ENCODE results near the gene HES7. TPM values are rescaled to one million over a fixed set of nuclear protein-coding genes. Genes with fewer than 3 reads are reported as not detected.

The HES7 gene
- total and polyA plus RNA-seq, 9 of the 15 experiments (the other 6 are each of a cell fraction or from before 2014, with no cell fraction given) = 0.03 to 1.7 (median 0.14) TPM; not detected in 1

- TF ChIP-seq ZNF324 (CRISPR knock-in tag; IDR thresholded peaks at IDR 0.05) (no peak), SMARCE1 (IDR thresholded peaks at IDR 0.05) (0 out of 2 replicates have a peak, but pooled peaks have one; percentile 20), U2AF2 (optimal IDR thresholded peaks at IDR 0.05; ENCODE audit: low read depth, low read length) (no peak), CUX1 (CRISPR knock-in tag; IDR thresholded peaks at IDR 0.05) (no peak), MYNN (IDR thresholded peaks at IDR 0.05) (no peak), MYNN (CRISPR knock-in tag; IDR thresholded peaks at IDR 0.05) (no peak), NKRF (IDR thresholded peaks at IDR 0.05; ENCODE audit: borderline replicate concordance) (peak; percentile 30; the same call in 1 of the 2 replicates), MTA3 (IDR thresholded peaks at IDR 0.05; ENCODE audit: borderline replicate concordance) (no peak), ZBTB34 (CRISPR knock-in tag; IDR thresholded peaks at IDR 0.05) (no peak), TEAD1 (CRISPR knock-in tag; IDR thresholded peaks at IDR 0.05) (0 out of 4 replicates have a peak, but pooled peaks of 1 of the 2 experiments have one; percentile 46), HDAC1 (IDR thresholded peaks at IDR 0.05) (no peak), SREBF1 (IDR thresholded peaks at IDR 0.05; ENCODE audit: borderline replicate concordance, low read depth, low read length) (no peak), NRF1 (conservative IDR thresholded peaks at IDR 0.05 in 1 of 2, IDR thresholded peaks at IDR 0.05 in 1 of 2) (peak in 1 of 2 experiments; percentile 23; a peak in 1 of 4 replicates), NR1H2 (CRISPR knock-in tag; IDR thresholded peaks at IDR 0.05) (no peak), ARID1B (IDR thresholded peaks at IDR 0.05) (peak; percentile 22; the same call in 1 of the 2 replicates), JUND (IDR thresholded peaks at IDR 0.05; ENCODE audit: borderline replicate concordance, low read depth, low read length) (no peak), JUND (tag; IDR thresholded peaks at IDR 0.05; ENCODE audit: borderline replicate concordance, low read depth, low read length) (0 out of 3 replicates have a peak, but pooled peaks have one; percentile 32), SETDB1 (IDR thresholded peaks at IDR 0.05; ENCODE audit: low read length) (no peak), ZNF778 (CRISPR knock-in tag; IDR thresholded peaks at IDR 0.05) (no peak)
Measured at GRCh38 chr17:8117980-8118768, 5.7 kb downstream of the HES7 start, which contains the start of gene ALOXE3 (continued).

Measured in K562 (cell line).